Measurements from ENCODE around the gene LCE1B.

The LCE1B gene

GRCh38 chr1:152801333-152801732 is 10.4 kb upstream of the LCE1B start:
- TF ChIP-seq CREB5 (CRISPR knock-in tag; IDR thresholded peaks at IDR 0.05; ENCODE audit: low read depth) (no peak), ARNTL (CRISPR knock-in tag; IDR thresholded peaks at IDR 0.05; ENCODE audit: borderline replicate concordance, low read depth) (no peak), ISL1 (CRISPR knock-in tag; IDR thresholded peaks at IDR 0.05) (no peak), ZNF70 (CRISPR knock-in tag; IDR thresholded peaks at IDR 0.05) (no peak), ZC3H10 (CRISPR knock-in tag; IDR thresholded peaks at IDR 0.05) (no peak), CSRNP3 (CRISPR knock-in tag; IDR thresholded peaks at IDR 0.05) (no peak), SNAI2 (CRISPR knock-in tag; IDR thresholded peaks at IDR 0.05) (no peak), PPARA (CRISPR knock-in tag; IDR thresholded peaks at IDR 0.05; ENCODE audit: borderline replicate concordance) (no peak), RARB (CRISPR knock-in tag; IDR thresholded peaks at IDR 0.05) (no peak), BACH2 (CRISPR knock-in tag; IDR thresholded peaks at IDR 0.05; ENCODE audit: borderline replicate concordance) (no peak), TSHZ2 (CRISPR knock-in tag; IDR thresholded peaks at IDR 0.05) (no peak), ZFP3 (CRISPR knock-in tag; IDR thresholded peaks at IDR 0.05) (no peak), OSR1 (CRISPR knock-in tag; IDR thresholded peaks at IDR 0.05) (no peak), ZNF8 (CRISPR knock-in tag; IDR thresholded peaks at IDR 0.05) (no peak), GLIS3 (CRISPR knock-in tag; IDR thresholded peaks at IDR 0.05) (no peak), TOX (CRISPR knock-in tag; IDR thresholded peaks at IDR 0.05; ENCODE audit: borderline replicate concordance) (no peak), ZFP30 (CRISPR knock-in tag; IDR thresholded peaks at IDR 0.05) (no peak), CSDC2 (CRISPR knock-in tag; IDR thresholded peaks at IDR 0.05) (no peak), POU6F1 (CRISPR knock-in tag; IDR thresholded peaks at IDR 0.05; ENCODE audit: borderline replicate concordance, low read depth) (no peak)
- TF ChIP-seq, protein P1, sequence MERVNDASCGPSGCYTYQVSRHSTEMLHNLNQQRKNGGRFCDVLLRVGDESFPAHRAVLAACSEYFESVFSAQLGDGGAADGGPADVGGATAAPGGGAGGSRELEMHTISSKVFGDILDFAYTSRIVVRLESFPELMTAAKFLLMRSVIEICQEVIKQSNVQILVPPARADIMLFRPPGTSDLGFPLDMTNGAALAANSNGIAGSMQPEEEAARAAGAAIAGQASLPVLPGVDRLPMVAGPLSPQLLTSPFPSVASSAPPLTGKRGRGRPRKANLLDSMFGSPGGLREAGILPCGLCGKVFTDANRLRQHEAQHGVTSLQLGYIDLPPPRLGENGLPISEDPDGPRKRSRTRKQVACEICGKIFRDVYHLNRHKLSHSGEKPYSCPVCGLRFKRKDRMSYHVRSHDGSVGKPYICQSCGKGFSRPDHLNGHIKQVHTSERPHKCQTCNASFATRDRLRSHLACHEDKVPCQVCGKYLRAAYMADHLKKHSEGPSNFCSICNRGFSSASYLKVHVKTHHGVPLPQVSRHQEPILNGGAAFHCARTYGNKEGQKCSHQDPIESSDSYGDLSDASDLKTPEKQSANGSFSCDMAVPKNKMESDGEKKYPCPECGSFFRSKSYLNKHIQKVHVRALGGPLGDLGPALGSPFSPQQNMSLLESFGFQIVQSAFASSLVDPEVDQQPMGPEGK (CRISPR knock-in tag; IDR thresholded peaks at IDR 0.05; ENCODE audit: borderline replicate concordance): no peak
- ATAC-seq: no peak

DNA sequence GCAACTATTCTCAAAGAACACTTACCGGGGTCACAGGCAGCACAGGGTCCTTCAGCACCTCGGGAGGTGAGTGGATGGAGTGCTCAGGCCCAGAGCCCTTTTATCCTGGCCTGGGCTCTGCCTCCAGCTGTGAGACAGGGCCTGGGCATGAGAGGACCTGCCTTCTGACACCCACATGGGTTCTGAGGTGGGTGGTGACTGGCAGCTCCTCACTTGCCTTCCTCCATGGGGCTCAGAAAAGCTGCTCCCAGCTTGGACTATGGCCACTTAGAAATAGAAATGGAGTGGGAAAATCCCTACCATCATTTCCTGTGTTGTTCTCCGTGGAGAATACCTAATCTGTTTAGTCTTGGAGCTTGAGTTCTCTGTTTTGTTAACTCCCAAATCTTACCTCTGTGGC is 5.2 kb upstream of the LCE1B start, which contains the start of gene LCE1C:
Gene LCE1C (minus strand): TSS at position 76 of the 400 bp plus-strand sequence. CDS start 1,173 bp downstream, outside the sequence.
- TF ChIP-seq ZFP3 (CRISPR knock-in tag; IDR thresholded peaks at IDR 0.05): no peak
- TF ChIP-seq ZNF565 (CRISPR knock-in tag; conservative IDR thresholded peaks at IDR 0.05; ENCODE audit: low read depth): no peak
- no peak for TF ChIP-seq BACH2 (CRISPR knock-in tag; IDR thresholded peaks at IDR 0.05; ENCODE audit: borderline replicate concordance)
- no peak for TF ChIP-seq GLIS3 (CRISPR knock-in tag; IDR thresholded peaks at IDR 0.05)
- no peak for TF ChIP-seq CREB5 (CRISPR knock-in tag; IDR thresholded peaks at IDR 0.05; ENCODE audit: low read depth)
- no peak for TF ChIP-seq ZNF70 (CRISPR knock-in tag; IDR thresholded peaks at IDR 0.05)
- TF ChIP-seq CSRNP3 (CRISPR knock-in tag; IDR thresholded peaks at IDR 0.05): no peak
- TF ChIP-seq OSR1 (CRISPR knock-in tag; IDR thresholded peaks at IDR 0.05): no peak
- TF ChIP-seq TCF4 (CRISPR knock-in tag; IDR thresholded peaks at IDR 0.05; ENCODE audit: borderline replicate concordance): no peak
- TF ChIP-seq ZNF8 (CRISPR knock-in tag; IDR thresholded peaks at IDR 0.05): no peak
- TF ChIP-seq ISL1 (CRISPR knock-in tag; IDR thresholded peaks at IDR 0.05): no peak
- TF ChIP-seq ZC3H10 (CRISPR knock-in tag; IDR thresholded peaks at IDR 0.05): no peak
- TF ChIP-seq PPARA (CRISPR knock-in tag; IDR thresholded peaks at IDR 0.05; ENCODE audit: borderline replicate concordance): no peak
- TF ChIP-seq ARNTL (CRISPR knock-in tag; IDR thresholded peaks at IDR 0.05; ENCODE audit: borderline replicate concordance, low read depth): no peak
- no peak for TF ChIP-seq TOX (CRISPR knock-in tag; IDR thresholded peaks at IDR 0.05; ENCODE audit: borderline replicate concordance)
- ATAC-seq: no peak

Measured in SK-N-SH treated with all-trans-retinoic acid at 6 μM for 48 hours (cell line).